Body of pancreas (tissue), 4 donors: ENCODE data around the gene ANKAR. TPM values are rescaled to one million over a fixed set of nuclear protein-coding genes. Genes with fewer than 3 reads are reported as not detected.
"Not testable (repeated sequence)": the region's sequence is repeated elsewhere in the genome, so short reads cannot be mapped to it uniquely, and the experiment has no call there.

Source experiments
- ATAC-seq: fragments of 150-250 bp; one replicate; pipeline ENCODE4 v1.9.1; 2016
- DNase-seq, 4 donors: peaks; one replicate each; pipeline ENCODE4 v3.0.0-alpha.2; 2019
- H3K27ac ChIP-seq, 4 donors: fragments of 200-600 bp; sonication (generic); 1 replicate in 3 of 4; 2 replicates in 1 of 4; pipeline versions ENCODE4 v1.5.1 to v1.6.1; 2016 to 2019; ENCODE audit warnings: mild to moderate bottlenecking in 1 of 4, mixed read lengths in 1 of 4, moderate library complexity in 1 of 4
- H3K27me3 ChIP-seq, 2 donors: fragments of 200-600 bp; sonication (generic); one replicate each; pipeline ENCODE4 v1.6.0; 2016; ENCODE audit warnings: mild to moderate bottlenecking in 1 of 2
- H3K36me3 ChIP-seq, 2 donors: fragments of 200-600 bp; sonication (generic); replicated peaks in 1 of 2; 2 replicates each; pipeline ENCODE4 v1.5.1; 2016; ENCODE audit warnings: low read depth in 2 of 2; ENCODE audit not compliant: insufficient read depth in 1 of 2
- H3K4me1 ChIP-seq: fragments of 200-600 bp; sonication (generic); one replicate; pipeline ENCODE4 v1.6.0; 2016
- H3K4me3 ChIP-seq, 2 donors: fragments of 200-600 bp; sonication (generic); 1 replicate in 1 of 2; 2 replicates in 1 of 2; pipeline ENCODE4 v1.5.1; 2016 to 2019
- H3K9me3 ChIP-seq, 3 donors: fragments of 200-600 bp; sonication (generic); 1 replicate in 2 of 3; 2 replicates in 1 of 3; pipeline ENCODE4 v1.5.1; 2016
- POLR2A ChIP-seq, 3 donors: fragments of 450-650 bp; IDR thresholded peaks; one replicate each; pipeline ENCODE4 v1.6.1; 2016; ENCODE audit warnings: antibody characterized with exemption in 3 of 3, mild to moderate bottlenecking in 2 of 3
- WGBS, 2 donors: methylation state at CpG; one replicate each; pipeline ENCODE4 v1.1.5; 2017; 5-methylcytosine and 5-hydroxymethylcytosine counted together
- intact Hi-C: fragments of 100-400 bp; cut with DNase I; formaldehyde crosslinking; loops from one replicate; pipeline ENCODE4 v1.15.1; 2023
- total RNA-seq, 2 donors: library from RNA; depleted of rRNA; stranded (reverse); fragments of >200 nt; gene quantifications; one replicate each; pipeline ENCODE4 v1.1.0, GENCODE V29; 2016
- TF ChIP-seq, protein P1 (sequence below), 7 experiments: fragments of 450-650 bp in 4 of 7; fragments of 200-600 bp in 3 of 7; sonication (generic) in 3 of 7; IDR thresholded peaks; one replicate each; pipeline ENCODE4 v1.5.1; 2016 to 2019; ENCODE audit warnings: antibody characterized with exemption in 7 of 7

Gene ANKAR
- total RNA-seq, 2 donors from 2014 or later: 10.9 to 14.3 TPM

DNA sequence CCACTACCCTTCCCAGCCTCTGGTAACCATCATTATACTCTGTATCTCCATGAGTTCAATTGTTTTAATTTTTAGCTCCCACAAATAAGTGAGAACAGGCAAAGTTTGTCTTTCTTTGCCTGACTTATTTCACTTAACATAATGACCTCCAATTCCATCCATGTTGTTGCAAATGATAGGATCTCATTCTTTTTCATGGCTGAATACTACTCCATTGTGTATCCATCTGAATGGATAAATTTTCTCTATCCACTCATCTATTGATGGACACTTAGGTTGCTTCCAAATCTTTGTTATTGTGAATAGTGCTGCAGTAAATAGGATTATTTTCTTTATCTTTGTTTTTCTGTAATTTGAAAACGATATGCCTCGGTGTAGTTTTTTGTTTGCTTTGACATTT, 26.2 kb downstream of the ANKAR start:
- intact Hi-C loops: no loop called here
- Histone ChIP-seq H3K9me3 (no peaks in the 10 kb centered on the region), H3K4me3 (no peak overlapping the region), H3K4me1 (peaks cover 5% of the 10 kb centered on the region), H3K36me3 (no peaks in the 10 kb centered on the region), H3K27ac (no peak overlapping the region), H3K27me3 (no peaks in the 10 kb centered on the region)
- TF ChIP-seq POLR2A (IDR thresholded peaks at IDR 0.05): no peak
- TF ChIP-seq, protein P1, sequence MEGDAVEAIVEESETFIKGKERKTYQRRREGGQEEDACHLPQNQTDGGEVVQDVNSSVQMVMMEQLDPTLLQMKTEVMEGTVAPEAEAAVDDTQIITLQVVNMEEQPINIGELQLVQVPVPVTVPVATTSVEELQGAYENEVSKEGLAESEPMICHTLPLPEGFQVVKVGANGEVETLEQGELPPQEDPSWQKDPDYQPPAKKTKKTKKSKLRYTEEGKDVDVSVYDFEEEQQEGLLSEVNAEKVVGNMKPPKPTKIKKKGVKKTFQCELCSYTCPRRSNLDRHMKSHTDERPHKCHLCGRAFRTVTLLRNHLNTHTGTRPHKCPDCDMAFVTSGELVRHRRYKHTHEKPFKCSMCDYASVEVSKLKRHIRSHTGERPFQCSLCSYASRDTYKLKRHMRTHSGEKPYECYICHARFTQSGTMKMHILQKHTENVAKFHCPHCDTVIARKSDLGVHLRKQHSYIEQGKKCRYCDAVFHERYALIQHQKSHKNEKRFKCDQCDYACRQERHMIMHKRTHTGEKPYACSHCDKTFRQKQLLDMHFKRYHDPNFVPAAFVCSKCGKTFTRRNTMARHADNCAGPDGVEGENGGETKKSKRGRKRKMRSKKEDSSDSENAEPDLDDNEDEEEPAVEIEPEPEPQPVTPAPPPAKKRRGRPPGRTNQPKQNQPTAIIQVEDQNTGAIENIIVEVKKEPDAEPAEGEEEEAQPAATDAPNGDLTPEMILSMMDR (IDR thresholded peaks at IDR 0.05): no peak
- no peak for DNase-seq
- ATAC-seq: no peak
- WGBS, 2 donors: 50% methylated on average over 2 of the region's 2 CpGs

DNA sequence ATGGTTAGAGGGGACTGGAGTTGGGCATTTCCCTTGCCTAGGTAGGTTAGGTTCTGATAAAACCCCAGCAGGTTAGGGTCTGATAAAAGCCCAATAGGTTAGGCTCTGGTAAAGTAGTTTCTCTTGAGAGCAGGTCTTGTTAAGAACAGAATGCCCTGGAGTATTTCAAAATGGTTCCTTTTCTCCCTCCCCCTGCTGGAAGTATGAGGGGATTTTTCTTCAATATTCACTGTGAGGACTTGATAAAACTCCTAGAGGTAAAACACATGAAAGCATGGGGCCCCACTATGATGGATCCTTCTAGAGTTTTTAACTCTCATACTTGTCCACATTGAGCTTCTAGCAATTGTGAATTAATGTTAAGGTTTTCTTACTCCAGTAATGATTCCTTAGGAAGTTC, 27.6 kb downstream of the ANKAR start:
- no peak for ATAC-seq
- DNase-seq: no peak
- Histone ChIP-seq H3K27me3 (no peaks in the 10 kb centered on the region), H3K36me3 (no peaks in the 10 kb centered on the region), H3K4me3 (no peak overlapping the region), H3K4me1 (peaks cover 5% of the 10 kb centered on the region), H3K27ac (no peak overlapping the region), H3K9me3 (no peaks in the 10 kb centered on the region)
- intact Hi-C loops: no loop called here
- TF ChIP-seq, protein P1 (IDR thresholded peaks at IDR 0.05): no peak
- no peak for TF ChIP-seq POLR2A (IDR thresholded peaks at IDR 0.05)

DNA sequence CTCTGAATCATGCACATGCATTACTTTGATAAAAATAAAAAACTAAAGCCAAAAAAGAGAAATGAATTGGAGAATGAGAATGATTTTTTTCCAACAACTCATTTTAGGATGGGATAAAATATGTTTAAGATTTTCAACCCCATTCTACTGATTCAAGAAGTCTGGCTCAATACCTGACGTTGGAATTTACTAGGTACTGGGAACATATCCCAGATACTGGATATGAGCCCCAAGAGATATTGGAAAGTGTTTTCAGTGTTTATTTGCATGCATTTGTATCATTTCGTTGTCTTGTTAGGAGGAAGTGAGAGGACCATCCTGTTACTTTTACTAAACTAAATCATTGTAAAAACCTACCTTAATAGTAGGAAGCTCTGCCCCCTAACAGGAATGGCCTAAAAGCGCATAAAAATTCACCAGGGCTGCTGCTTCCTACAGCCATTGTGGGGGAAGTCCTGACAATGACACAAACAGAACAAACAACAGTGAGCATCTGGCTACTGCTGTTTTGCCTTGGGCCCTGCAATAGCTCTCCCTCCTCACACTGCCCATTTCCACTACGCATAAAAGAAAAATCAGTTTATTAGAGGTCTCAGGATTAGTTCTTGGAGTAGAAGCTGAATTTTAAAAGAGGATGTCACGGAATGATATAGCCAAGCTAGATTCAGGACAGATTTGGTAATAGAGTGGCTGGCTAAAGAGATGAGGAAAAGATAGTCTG, 35.2 kb downstream of the ANKAR start:
- DNase-seq (no peak), ATAC-seq (no peak)
- Histone ChIP-seq H3K36me3 (no peaks in the 10 kb centered on the region), H3K9me3 (no peaks in the 10 kb centered on the region), H3K27me3 (no peaks in the 10 kb centered on the region), H3K4me1 (no peaks in the 10 kb centered on the region), H3K27ac (no peak overlapping the region), H3K4me3 (no peak overlapping the region)
- no peak for TF ChIP-seq POLR2A (IDR thresholded peaks at IDR 0.05)
- TF ChIP-seq, protein P1 (IDR thresholded peaks at IDR 0.05): no peak
- intact Hi-C loops: no loop called here
- WGBS, 2 donors: 93% methylated on average over 5 of the region's 5 CpGs

DNA sequence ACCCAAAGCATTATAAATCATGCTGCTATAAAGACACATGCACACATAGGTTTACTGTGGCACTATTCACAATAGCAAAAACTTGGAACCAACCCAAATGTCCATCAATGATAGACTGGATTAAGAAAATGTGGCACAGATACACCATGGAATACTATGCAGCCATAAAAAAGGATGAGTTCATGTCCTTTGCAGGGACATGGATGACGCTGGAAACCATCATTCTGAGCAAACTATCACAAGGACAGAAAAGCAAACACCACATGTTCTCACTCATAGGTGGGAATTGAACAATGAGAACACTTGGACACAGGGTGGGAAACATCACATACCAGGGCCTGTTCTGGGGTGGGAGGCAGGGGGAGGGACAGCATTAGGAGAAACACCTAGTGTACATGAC, 43.1 kb downstream of the ANKAR start:
- H3K27ac ChIP-seq, intact Hi-C loops, H3K9me3 ChIP-seq, H3K36me3 ChIP-seq, H3K4me1 ChIP-seq, H3K4me3 ChIP-seq, H3K27me3 ChIP-seq, DNase-seq, ATAC-seq: not testable (repeated sequence)
- WGBS, 2 donors: 95 to 100% methylated on average over 1 of the region's 1 CpG

DNA sequence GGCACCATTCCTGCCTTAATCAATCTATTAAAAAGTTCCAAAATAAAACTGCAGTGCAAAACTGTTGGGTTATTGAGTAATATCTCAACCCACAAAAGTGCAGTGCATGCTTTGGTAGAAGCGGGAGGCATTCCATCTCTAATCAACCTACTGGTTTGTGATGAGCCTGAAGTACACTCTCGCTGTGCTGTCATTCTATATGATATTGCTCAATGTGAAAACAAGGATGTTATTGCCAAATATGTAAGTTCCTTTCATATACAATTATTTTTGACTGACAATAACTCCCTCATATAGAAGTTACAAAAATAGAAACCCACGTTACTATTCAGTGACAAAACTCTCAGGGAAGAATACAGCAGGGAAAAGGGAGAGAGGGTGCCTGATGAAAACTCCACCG, 45.1 kb downstream of the ANKAR start:
- Histone ChIP-seq H3K27me3 (no peaks in the 10 kb centered on the region), H3K4me3 (no peak overlapping the region), H3K9me3 (no peaks in the 10 kb centered on the region), H3K27ac (no peak overlapping the region), H3K36me3 (no peaks in the 10 kb centered on the region), H3K4me1 (no peaks in the 10 kb centered on the region)
- WGBS, 2 donors: 75 to 96% methylated on average over 4 of the region's 4 CpGs
- intact Hi-C loops: no loop called here
- DNase-seq (no peak), ATAC-seq (no peak)
- TF ChIP-seq, protein P1 (IDR thresholded peaks at IDR 0.05): no peak
- no peak for TF ChIP-seq POLR2A (IDR thresholded peaks at IDR 0.05)
